WTC11 (cell line): ENCODE results near the gene ACSBG1.

ENCODE experiments used
- ATF3 ChIP-seq: sonication (generic); formaldehyde crosslinking; conservative IDR thresholded peaks from 2 replicates; pipeline ENCODE4 v1.8.1; 2022; ENCODE audit warnings: mild to moderate bottlenecking, missing genetic modification reagents
- CTCF ChIP-seq: fragments of 200-600 bp; IDR thresholded peaks from 2 replicates; pipeline ENCODE4 v1.8.0; 2022; ENCODE audit warnings: antibody characterized with exemption
- FOXP1 ChIP-seq: sonication (generic); formaldehyde crosslinking; IDR thresholded peaks from 2 replicates; pipeline ENCODE4 v1.8.0; 2022; ENCODE audit warnings: missing genetic modification reagents, mild to moderate bottlenecking, moderate library complexity, borderline replicate concordance
- GRHL2 ChIP-seq: fragments of 250-450 bp; sonication (Bioruptor Pico); IDR thresholded peaks from 2 replicates; pipeline ENCODE4 v1.8.0; 2022; ENCODE audit warnings: mild to moderate bottlenecking, moderate library complexity; ENCODE audit not compliant: insufficient replicate concordance, severe bottlenecking
- JUN ChIP-seq: sonication (generic); formaldehyde crosslinking; IDR thresholded peaks from 2 replicates; pipeline ENCODE4 v1.8.0; 2023; ENCODE audit warnings: mild to moderate bottlenecking, missing genetic modification reagents
- NFATC4 ChIP-seq: fragments of 250-450 bp; sonication (Bioruptor Pico); IDR thresholded peaks from 2 replicates; pipeline ENCODE4 v1.9.0; 2021; ENCODE audit warnings: mild to moderate bottlenecking
- NR2C2 ChIP-seq: sonication (generic); formaldehyde crosslinking; IDR thresholded peaks from 2 replicates; pipeline ENCODE4 v1.8.0; 2022; ENCODE audit warnings: mild to moderate bottlenecking, missing genetic modification reagents
- OVOL2 ChIP-seq: fragments of 250-450 bp; sonication (Bioruptor Pico); IDR thresholded peaks from 2 replicates; pipeline ENCODE4 v1.9.0; 2021; ENCODE audit warnings: mild to moderate bottlenecking, borderline replicate concordance
- PRDM15 ChIP-seq: sonication (generic); formaldehyde crosslinking; IDR thresholded peaks from 2 replicates; pipeline ENCODE4 v1.8.0; 2022; ENCODE audit warnings: missing genetic modification reagents
- PREB ChIP-seq: sonication (generic); formaldehyde crosslinking; IDR thresholded peaks from 2 replicates; pipeline ENCODE4 v1.8.1; 2022; ENCODE audit warnings: mild to moderate bottlenecking, missing genetic modification reagents, moderate library complexity, borderline replicate concordance
- SP1 ChIP-seq: sonication (generic); formaldehyde crosslinking; conservative IDR thresholded peaks from 2 replicates; pipeline ENCODE4 v1.8.1; 2022; ENCODE audit warnings: missing genetic modification reagents
- ZBTB21 ChIP-seq: sonication (generic); formaldehyde crosslinking; IDR thresholded peaks from 2 replicates; pipeline ENCODE4 v1.8.1; 2023; ENCODE audit warnings: mild to moderate bottlenecking, missing genetic modification reagents, borderline replicate concordance
- ZNF121 ChIP-seq: sonication (generic); formaldehyde crosslinking; IDR thresholded peaks from 2 replicates; pipeline ENCODE4 v1.8.0; 2023; ENCODE audit warnings: missing genetic modification reagents
- ZNF671 ChIP-seq: fragments of 250-450 bp; sonication (Bioruptor Pico); IDR thresholded peaks from 2 replicates; pipeline ENCODE4 v1.8.0; 2021; ENCODE audit warnings: mild to moderate bottlenecking

GRCh38 chr15:78233496-78233895 lies 869 bp downstream of the ACSBG1 start:
- TF ChIP-seq FOXP1 (CRISPR knock-in tag) (no peak), CTCF (no peak), PRDM15 (no peak), PREB (CRISPR knock-in tag) (no peak), OVOL2 (CRISPR knock-in tag) (no peak), NFATC4 (CRISPR knock-in tag) (no peak), ZBTB21 (no peak), ATF3 (CRISPR knock-in tag) (no peak), ZNF671 (CRISPR knock-in tag) (no peak), GRHL2 (CRISPR knock-in tag) (no peak), SP1 (CRISPR knock-in tag) (no peak), JUN (CRISPR knock-in tag) (no peak), ZNF121 (CRISPR knock-in tag) (no peak), NR2C2 (CRISPR knock-in tag) (no peak)
